HG03139 (cell line): ENCODE measurements around the gene PRSS33.

Source experiments
- ATAC-seq: cut with Tn5 transposase; IDR thresholded peaks from one replicate; pipeline ENCODE4 v1.9.1; 2021; ENCODE audit not compliant: unreplicated experiment

The PRSS33 gene

GRCh38 chr16:2821487-2822157 lies 34.3 kb upstream of the PRSS33 start:
- no peak for ATAC-seq

GRCh38 chr16:2820836-2821486 lies 33.6 kb upstream of the PRSS33 start:
- no peak for ATAC-seq

GRCh38 chr16:2819939-2820835 lies 32.8 kb upstream of the PRSS33 start:
- ATAC-seq = no peak

GRCh38 chr16:2819179-2819938 lies 32.0 kb upstream of the PRSS33 start:
- ATAC-seq = no peak

DNA sequence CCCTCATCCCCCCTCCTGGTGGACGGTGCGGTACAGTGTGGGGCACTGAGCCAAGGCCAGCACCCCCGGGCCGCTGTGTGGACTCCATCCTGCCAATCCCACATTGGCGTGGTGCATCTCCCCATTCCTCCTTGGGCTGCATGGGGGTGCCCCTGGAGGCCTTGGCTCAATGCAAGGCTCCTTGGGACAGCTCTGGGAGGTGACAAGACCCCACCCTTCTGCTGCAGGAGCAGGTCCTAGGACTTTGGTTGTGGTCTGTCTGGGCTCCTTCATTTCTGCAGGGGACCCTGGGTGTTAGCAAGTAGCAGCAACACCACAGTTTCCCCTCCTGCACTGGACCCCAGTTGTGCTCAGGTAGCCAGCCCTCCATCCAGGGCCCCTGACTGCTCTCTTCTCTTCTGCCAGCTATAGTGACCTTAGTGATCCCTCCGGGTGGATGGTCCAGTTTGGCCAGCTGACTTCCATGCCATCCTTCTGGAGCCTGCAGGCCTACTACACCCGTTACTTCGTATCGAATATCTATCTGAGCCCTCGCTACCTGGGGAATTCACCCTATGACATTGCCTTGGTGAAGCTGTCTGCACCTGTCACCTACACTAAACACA lies 31.0 kb upstream of the PRSS33 start:
- no peak for ATAC-seq

DNA sequence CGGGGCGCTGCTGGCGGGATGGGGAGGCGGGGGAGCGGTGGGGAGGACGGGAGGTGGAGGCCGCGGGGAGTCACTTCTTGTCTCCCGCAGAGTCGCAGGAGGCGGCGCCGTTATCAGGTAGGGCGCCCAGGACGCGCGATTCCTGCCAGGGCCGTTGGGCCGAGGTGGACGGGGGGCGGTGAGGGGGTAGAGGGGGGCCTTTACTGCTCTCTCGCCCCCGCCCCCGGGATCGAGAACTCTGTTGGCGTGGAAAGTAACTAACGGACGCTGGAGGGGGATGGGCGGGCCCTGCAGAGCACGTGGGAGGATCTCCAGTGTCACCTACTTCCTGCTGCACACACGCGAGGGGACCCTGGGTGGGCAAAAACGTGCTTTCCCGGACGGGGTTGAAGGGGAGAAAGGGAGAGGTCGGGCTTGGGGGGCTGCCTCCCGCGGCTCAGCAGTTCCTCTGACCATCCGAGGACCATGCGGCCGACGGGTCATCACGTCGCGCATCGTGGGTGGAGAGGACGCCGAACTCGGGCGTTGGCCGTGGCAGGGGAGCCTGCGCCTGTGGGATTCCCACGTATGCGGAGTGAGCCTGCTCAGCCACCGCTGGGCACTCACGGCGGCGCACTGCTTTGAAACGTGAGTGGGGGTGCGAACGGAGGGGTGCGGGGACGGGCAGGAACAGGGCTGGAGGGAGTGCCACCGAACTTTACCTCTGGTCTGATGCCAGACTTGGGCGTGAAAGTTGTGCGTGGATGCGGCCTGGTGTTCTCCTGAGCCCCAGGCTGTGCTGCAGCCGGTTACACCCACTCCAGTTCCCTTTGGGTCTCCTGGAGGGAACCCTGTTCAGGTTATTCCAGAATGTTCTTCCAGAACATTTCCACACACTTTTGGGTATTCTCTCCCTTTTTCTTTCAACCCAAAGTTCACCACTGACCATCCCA lies 30.2 kb upstream of the PRSS33 start:
- no peak for ATAC-seq

DNA sequence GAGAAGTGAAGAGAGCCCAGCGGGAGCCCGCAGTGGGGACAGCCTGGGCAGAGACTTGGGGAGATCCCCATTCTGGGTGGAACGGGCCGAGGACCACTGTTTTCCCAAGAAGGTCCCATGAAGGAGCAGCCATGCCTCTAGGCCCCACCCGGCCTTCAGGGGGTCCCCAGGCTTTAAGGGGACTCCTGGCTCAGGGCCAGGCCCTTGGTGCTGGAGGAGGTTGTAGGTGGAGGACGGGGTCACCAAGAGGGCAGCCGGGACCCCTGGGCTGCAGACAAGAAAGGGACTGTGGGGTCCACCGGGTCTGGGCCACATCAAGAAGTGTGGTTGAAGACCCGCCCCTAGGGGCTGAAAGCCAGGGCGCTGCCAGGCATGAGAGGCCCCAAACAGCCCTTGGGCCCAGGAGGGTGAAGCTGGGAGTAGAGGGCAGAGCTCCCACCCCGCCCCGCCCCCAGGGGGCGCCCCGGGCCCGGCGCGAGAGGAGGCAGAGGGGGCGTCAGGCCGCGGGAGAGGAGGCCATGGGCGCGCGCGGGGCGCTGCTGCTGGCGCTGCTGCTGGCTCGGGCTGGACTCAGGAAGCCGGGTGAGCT lies 29.5 kb upstream of the PRSS33 start, which contains the start of gene PRSS21:
Gene PRSS21, plus strand, starts transcription at position 487 of the 589 bp plus-strand sequence. Its CDS starts 32 bp downstream, at position 519.
- ATAC-seq = no peak

- ATAC-seq = no peak
Measured at GRCh38 chr16:2815299-2815771, 28.0 kb upstream of the PRSS33 start.

DNA sequence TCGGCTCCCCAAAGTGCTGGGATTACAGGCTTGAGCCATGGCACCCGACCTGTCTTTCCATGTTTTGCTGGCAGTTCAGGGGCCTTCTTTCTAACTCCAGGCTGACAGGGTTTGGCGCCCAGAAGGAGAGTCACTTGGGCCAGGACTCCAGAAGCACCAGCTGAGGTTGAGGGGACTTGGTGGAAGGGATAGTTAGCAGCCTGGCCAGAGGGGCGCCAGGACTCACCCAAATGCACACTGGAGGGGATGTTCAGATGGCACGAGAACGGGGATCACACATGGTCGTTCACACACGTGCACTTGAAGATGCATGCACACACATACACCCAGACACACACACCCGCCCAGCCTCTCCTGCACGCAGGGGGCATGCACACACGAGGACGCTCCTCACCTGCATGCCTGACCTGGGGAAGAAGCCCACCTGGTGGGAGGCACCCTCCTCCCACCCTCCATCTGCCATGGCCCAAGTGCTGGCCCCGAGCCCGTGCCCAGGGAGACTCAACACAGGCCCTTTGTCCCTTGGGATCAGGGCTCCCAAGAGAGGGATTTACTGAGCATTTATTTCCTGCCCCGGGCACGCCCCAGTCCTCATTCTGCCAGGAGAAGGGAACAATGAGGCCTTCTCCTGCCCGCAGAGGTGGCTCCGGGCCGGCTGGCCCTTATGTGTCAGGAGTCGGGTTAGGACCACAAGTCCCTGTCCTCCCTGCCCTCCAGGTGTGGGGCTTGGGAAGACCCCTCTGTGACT lies 27.4 kb upstream of the PRSS33 start:
- ATAC-seq = no peak

- no peak for ATAC-seq
Measured at GRCh38 chr16:2813771-2814221, 26.4 kb upstream of the PRSS33 start.

GRCh38 chr16:2811703-2812471 lies 24.5 kb upstream of the PRSS33 start:
- no peak for ATAC-seq

DNA sequence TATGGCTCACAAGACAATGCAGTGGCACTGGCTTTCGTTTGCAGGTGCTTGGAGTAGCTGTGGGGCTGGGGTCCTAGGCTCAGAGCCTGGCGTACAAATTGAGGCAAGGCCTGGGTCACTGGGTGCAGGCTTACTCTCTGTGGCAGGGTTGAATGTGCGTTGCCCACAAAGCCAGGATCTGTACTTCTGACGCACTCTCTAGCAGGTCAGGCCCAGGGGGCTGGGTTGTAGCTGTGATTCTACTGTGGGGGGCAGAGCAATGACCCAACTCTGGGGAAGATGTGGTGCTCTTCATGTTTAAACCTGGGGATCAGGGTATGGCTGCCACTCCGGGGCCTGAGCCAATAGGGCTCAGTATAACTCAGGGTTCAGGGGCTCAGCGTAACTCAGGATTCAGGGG lies 23.3 kb upstream of the PRSS33 start:
- no peak for ATAC-seq

DNA sequence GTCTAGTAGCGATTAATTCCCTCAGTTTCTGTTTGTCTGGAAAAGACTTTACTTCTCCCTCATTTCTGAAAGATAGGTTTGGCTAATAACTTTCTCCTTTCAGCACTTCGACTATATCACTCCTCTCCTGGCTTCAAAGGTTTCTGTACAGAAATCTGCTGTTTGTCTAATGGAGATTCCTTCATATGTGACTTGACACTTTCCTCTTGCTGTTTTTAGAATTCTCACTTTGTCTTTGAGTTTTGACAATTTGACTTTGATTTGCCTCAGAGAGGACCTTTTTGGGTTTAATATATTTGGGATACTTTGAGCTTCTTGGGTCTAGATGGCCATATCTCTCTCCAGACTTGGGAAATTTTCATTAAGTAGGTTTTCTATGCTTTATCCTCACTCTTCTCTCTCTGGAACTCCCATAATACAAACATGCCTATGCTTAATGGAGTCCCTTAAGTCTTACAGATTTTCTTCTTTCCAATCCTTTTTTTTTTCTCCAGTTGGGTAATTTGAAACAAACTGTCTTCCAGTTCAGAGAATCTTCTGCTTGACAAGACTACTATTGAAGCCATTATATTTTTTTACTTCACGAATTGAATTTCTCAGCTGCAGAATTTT lies 21.9 kb upstream of the PRSS33 start:
- ATAC-seq = no peak

- no peak for ATAC-seq
Measured at GRCh38 chr16:2808181-2808580, 20.8 kb upstream of the PRSS33 start.

DNA sequence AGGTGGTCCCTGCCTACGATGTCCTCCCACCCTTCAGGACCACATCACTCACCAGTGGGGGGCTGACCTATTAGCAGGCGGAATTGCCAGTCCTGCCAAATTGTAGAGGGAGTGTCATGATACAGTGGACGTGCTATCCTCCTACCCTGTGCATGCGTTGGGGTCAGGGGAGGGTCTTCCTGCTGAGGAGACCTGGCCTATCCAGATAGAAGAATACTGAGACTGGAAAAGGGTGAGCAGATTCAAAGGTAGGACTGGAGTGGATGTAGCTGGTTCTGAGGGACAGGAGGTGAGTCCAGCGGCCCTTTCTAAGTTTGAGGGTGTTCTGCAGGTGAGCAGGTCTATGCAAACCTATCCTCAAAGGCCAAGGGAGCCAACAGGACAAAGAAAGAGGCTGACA lies 18.9 kb upstream of the PRSS33 start:
- ATAC-seq = no peak

DNA sequence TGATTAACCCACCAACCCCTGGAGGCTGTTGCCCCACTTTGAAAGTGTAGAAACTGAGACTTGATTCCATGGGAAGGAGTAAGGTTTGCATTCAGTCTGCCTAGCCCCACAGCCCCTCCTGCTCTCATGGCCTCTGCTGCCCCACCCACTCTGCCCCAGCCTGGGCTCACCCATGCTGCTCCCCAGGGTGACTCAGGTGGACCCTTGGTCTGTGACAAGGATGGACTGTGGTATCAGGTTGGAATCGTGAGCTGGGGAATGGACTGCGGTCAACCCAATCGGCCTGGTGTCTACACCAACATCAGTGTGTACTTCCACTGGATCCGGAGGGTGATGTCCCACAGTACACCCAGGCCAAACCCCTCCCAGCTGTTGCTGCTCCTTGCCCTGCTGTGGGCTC lies 17.4 kb upstream of the PRSS33 start:
- ATAC-seq = no peak
